ENCODE results near the gene CYP26B1.
"Not testable (repeated sequence)": the region's sequence is repeated elsewhere in the genome, so short reads cannot be mapped to it uniquely, and the experiment has no call there.

Gene CYP26B1

DNA sequence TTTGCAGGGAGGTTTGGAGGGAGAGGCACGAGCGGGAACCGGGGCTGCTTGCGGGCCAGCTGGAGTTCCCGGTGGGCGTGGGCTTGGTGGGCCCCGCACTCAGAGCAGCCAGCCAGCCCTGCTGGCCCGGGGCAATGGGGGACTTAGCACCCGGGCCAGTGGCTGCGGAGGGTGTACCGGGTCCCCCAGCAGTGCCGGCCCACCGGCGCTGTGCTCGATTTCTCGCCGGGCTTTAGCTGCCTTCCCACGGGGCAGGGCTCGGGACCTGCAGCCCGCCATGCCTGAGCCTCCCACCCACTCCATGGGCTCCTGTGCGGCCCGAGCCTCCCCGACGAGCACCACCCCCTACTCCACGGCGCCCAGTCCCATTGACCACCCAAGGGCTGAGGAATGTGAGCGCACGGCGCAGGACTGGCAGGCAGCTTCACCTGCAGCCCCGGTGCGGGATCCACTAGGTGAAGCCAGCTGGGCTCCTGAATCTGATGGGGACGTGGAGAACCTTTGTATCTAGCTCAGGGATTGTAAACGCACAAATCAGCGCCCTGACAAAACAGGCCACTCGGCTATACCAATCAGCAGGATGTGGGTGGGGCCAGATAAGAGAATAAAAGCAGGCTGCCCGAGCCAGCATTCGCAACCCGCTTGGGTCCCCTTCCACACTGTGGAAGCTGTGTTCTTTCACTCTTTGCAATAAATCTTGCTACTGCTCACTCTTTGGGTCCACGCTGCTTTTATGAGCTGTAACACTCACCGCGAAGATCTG is 60.6 kb downstream of the CYP26B1 start:
- H3K4me1 ChIP-seq (ENCODE audit: insufficient read depth, low read length); H3K9ac ChIP-seq (ENCODE audit: low read depth, low read length); H3K9me3 ChIP-seq (ENCODE audit: insufficient read depth, low read depth, low read length); H3K36me3 ChIP-seq (ENCODE audit: insufficient read depth, low read length); H3K27ac ChIP-seq (ENCODE audit: low read depth, low read length); H3K27me3 ChIP-seq (ENCODE audit: insufficient read depth, low read length); H3K4me3 ChIP-seq (ENCODE audit: low read length): not testable (repeated sequence)
- 95% methylated on average over 41 of the region's 41 CpGs for WGBS

GRCh38 chr2:72085513-72085912 is 62.1 kb downstream of the CYP26B1 start:
- Histone ChIP-seq H3K9me3 (ENCODE audit: insufficient read depth, low read depth, low read length) (peaks cover 11% of the 10 kb centered on the region), H3K4me1 (ENCODE audit: insufficient read depth, low read length) (no peaks in the 10 kb centered on the region), H3K27me3 (ENCODE audit: insufficient read depth, low read length) (no peaks in the 10 kb centered on the region), H3K27ac (ENCODE audit: low read depth, low read length) (no peak overlapping the region), H3K9ac (ENCODE audit: low read depth, low read length) (no peak overlapping the region), H3K4me3 (ENCODE audit: low read length) (no peak overlapping the region), H3K36me3 (ENCODE audit: insufficient read depth, low read length) (no peaks in the 10 kb centered on the region)
- 90% methylated on average over 2 of the region's 2 CpGs for WGBS

GRCh38 chr2:72085036-72085435 is 62.6 kb downstream of the CYP26B1 start:
- H3K9ac ChIP-seq (ENCODE audit: low read depth, low read length) = no peak overlapping the region
- H3K4me3 ChIP-seq (ENCODE audit: low read length) = no peak overlapping the region
- no peaks in the 10 kb centered on the region for H3K36me3 ChIP-seq (ENCODE audit: insufficient read depth, low read length)
- no peaks in the 10 kb centered on the region for H3K4me1 ChIP-seq (ENCODE audit: insufficient read depth, low read length)
- H3K27ac ChIP-seq (ENCODE audit: low read depth, low read length) = no peak overlapping the region
- peaks cover 11% of the 10 kb centered on the region for H3K9me3 ChIP-seq (ENCODE audit: insufficient read depth, low read depth, low read length)
- H3K27me3 ChIP-seq (ENCODE audit: insufficient read depth, low read length) = no peaks in the 10 kb centered on the region
- WGBS = 94% methylated on average over 10 of the region's 10 CpGs

- no peaks in the 10 kb centered on the region for H3K4me1 ChIP-seq (ENCODE audit: insufficient read depth, low read length)
- WGBS = 86% methylated on average over 6 of the region's 6 CpGs
- H3K36me3 ChIP-seq (ENCODE audit: insufficient read depth, low read length) = no peaks in the 10 kb centered on the region
- H3K9ac ChIP-seq (ENCODE audit: low read depth, low read length) = no peak overlapping the region
- no peak overlapping the region for H3K4me3 ChIP-seq (ENCODE audit: low read length)
- no peaks in the 10 kb centered on the region for H3K27me3 ChIP-seq (ENCODE audit: insufficient read depth, low read length)
- peaks cover 11% of the 10 kb centered on the region for H3K9me3 ChIP-seq (ENCODE audit: insufficient read depth, low read depth, low read length)
- no peak overlapping the region for H3K27ac ChIP-seq (ENCODE audit: low read depth, low read length)
Measured at GRCh38 chr2:72084584-72084976, 63.1 kb downstream of the CYP26B1 start.

- no peak overlapping the region for H3K27ac ChIP-seq (ENCODE audit: low read depth, low read length)
- no peak overlapping the region for H3K4me3 ChIP-seq (ENCODE audit: low read length)
- WGBS = 93% methylated on average over 24 of the region's 24 CpGs
- H3K9me3 ChIP-seq (ENCODE audit: insufficient read depth, low read depth, low read length) = peaks cover 11% of the 10 kb centered on the region
- H3K4me1 ChIP-seq (ENCODE audit: insufficient read depth, low read length) = no peaks in the 10 kb centered on the region
- no peaks in the 10 kb centered on the region for H3K27me3 ChIP-seq (ENCODE audit: insufficient read depth, low read length)
- no peak overlapping the region for H3K9ac ChIP-seq (ENCODE audit: low read depth, low read length)
- no peaks in the 10 kb centered on the region for H3K36me3 ChIP-seq (ENCODE audit: insufficient read depth, low read length)
Measured at GRCh38 chr2:72083751-72084583, 63.7 kb downstream of the CYP26B1 start.

DNA sequence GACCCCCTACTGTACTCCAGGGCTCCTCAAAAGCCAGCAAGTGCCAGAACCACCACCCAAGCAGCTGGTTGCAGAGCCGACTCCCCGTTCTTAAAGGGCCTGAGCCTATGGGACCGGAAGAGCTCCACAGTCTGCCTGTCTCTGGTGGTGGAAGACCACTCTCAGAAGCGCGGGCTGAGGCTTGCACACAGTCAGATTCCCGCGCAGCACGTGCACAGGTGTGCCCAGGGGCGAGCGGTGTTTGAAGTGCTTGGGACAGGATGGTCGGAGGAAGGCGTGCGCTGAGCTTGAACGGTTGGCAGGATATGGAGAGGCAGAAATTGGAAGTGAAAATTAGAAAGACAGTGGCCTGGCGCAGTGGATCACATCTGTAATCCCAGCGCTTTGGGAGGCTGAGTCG is 64.8 kb downstream of the CYP26B1 start:
- Histone ChIP-seq H3K9me3 (ENCODE audit: insufficient read depth, low read depth, low read length) (peaks cover 11% of the 10 kb centered on the region), H3K36me3 (ENCODE audit: insufficient read depth, low read length) (no peaks in the 10 kb centered on the region), H3K4me3 (ENCODE audit: low read length) (no peak overlapping the region), H3K9ac (ENCODE audit: low read depth, low read length) (no peak overlapping the region), H3K27me3 (ENCODE audit: insufficient read depth, low read length) (no peaks in the 10 kb centered on the region), H3K4me1 (ENCODE audit: insufficient read depth, low read length) (no peaks in the 10 kb centered on the region), H3K27ac (ENCODE audit: low read depth, low read length) (no peak overlapping the region)
- 95% methylated on average over 17 of the region's 17 CpGs for WGBS

- WGBS = 96% methylated on average over 12 of the region's 12 CpGs
- H3K27me3 ChIP-seq (ENCODE audit: insufficient read depth, low read length) = no peaks in the 10 kb centered on the region
- peaks cover 11% of the 10 kb centered on the region for H3K9me3 ChIP-seq (ENCODE audit: insufficient read depth, low read depth, low read length)
- H3K9ac ChIP-seq (ENCODE audit: low read depth, low read length) = no peak overlapping the region
- H3K27ac ChIP-seq (ENCODE audit: low read depth, low read length) = no peak overlapping the region
- H3K4me3 ChIP-seq (ENCODE audit: low read length) = no peak overlapping the region
- H3K4me1 ChIP-seq (ENCODE audit: insufficient read depth, low read length) = no peaks in the 10 kb centered on the region
- no peaks in the 10 kb centered on the region for H3K36me3 ChIP-seq (ENCODE audit: insufficient read depth, low read length)
Measured at GRCh38 chr2:72082021-72082601, 65.6 kb downstream of the CYP26B1 start.

DNA sequence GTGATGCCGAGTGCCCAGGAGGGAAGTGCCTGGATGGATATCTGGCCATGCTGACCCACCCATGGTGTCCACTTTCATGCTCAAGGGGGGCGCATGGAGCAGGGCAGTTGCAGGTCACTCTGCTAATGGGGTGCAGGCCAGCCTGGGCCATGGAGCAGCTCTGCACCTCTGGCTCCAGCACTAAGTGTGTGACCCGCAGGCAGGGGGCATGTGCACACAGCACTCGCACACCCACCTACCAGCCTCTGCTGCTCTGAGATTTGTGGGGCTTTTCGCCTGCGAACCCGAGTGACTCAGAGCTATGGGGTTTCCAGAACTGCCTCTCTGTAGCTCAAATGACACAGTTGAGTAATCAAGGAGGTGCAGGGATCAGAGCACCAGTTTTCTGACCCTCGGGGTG is 66.2 kb downstream of the CYP26B1 start:
- 94% methylated on average over 8 of the region's 8 CpGs for WGBS
- Histone ChIP-seq H3K27ac (ENCODE audit: low read depth, low read length) (no peak overlapping the region), H3K4me3 (ENCODE audit: low read length) (no peak overlapping the region), H3K36me3 (ENCODE audit: insufficient read depth, low read length) (no peaks in the 10 kb centered on the region), H3K9ac (ENCODE audit: low read depth, low read length) (no peak overlapping the region), H3K4me1 (ENCODE audit: insufficient read depth, low read length) (no peaks in the 10 kb centered on the region), H3K27me3 (ENCODE audit: insufficient read depth, low read length) (no peaks in the 10 kb centered on the region), H3K9me3 (ENCODE audit: insufficient read depth, low read depth, low read length) (peaks cover 11% of the 10 kb centered on the region)

- H3K4me3 ChIP-seq (ENCODE audit: low read length) = no peak overlapping the region
- H3K4me1 ChIP-seq (ENCODE audit: insufficient read depth, low read length) = no peaks in the 10 kb centered on the region
- H3K36me3 ChIP-seq (ENCODE audit: insufficient read depth, low read length) = no peaks in the 10 kb centered on the region
- no peak overlapping the region for H3K9ac ChIP-seq (ENCODE audit: low read depth, low read length)
- peaks cover 11% of the 10 kb centered on the region for H3K9me3 ChIP-seq (ENCODE audit: insufficient read depth, low read depth, low read length)
- H3K27me3 ChIP-seq (ENCODE audit: insufficient read depth, low read length) = no peaks in the 10 kb centered on the region
- H3K27ac ChIP-seq (ENCODE audit: low read depth, low read length) = no peak overlapping the region
- 94% methylated on average over 3 of the region's 3 CpGs for WGBS
Measured at GRCh38 chr2:72080286-72081145, 67.1 kb downstream of the CYP26B1 start.
